ENCODE measurements around the gene PPP2R2C. TPM values are rescaled to one million over a fixed set of nuclear protein-coding genes. Genes with fewer than 3 reads are reported as not detected.

Gene PPP2R2C
- total RNA-seq, 1 experiment from 2014 or later: 32.9 TPM

- Histone ChIP-seq H2AFZ (ENCODE audit: low read depth, low read length, poor library complexity, severe bottlenecking) (no peak overlapping the region), H3K27ac (ENCODE audit: low read depth, low read length) (no peak overlapping the region), H3K36me3 (ENCODE audit: control insufficient read depth in 1 of 2, insufficient read depth in 2 of 2, low read length in 2 of 2) (peaks cover 3 to 5% of the 10 kb centered on the region in 2 experiments; a peak in 2 of 4 replicates), H3K79me2 (ENCODE audit: insufficient read depth, low read length) (no peaks in the 10 kb centered on the region), H3K9ac (ENCODE audit: low read length) (no peak overlapping the region), H3K4me2 (ENCODE audit: low read length) (no peak overlapping the region), H3K9me3 (ENCODE audit: control insufficient read depth in 1 of 2, insufficient read depth in 1 of 2, low read depth in 1 of 2, low read length in 2 of 2) (no peaks in the 10 kb centered on the region), H3K9me2 (ENCODE audit: insufficient read depth) (no peaks in the 10 kb centered on the region), H3K27me3 (ENCODE audit: insufficient read depth, low read length) (no peaks in the 10 kb centered on the region), H4K20me1 (ENCODE audit: insufficient read depth) (no peaks in the 10 kb centered on the region), H3K4me1 (ENCODE audit: control insufficient read depth in 1 of 2, insufficient read depth in 2 of 2, low read length in 2 of 2) (no peaks in the 10 kb centered on the region), H3K4me3 (replicated peaks in 1 of 2; ENCODE audit: low read depth in 1 of 2, low read length in 2 of 2) (no peak overlapping the region)
- ChIA-PET POLR2A (no interaction called here), RAD21 (ENCODE audit: low non-redundant PET in 1 of 2, low total read pairs in 2 of 2, uncharacterized antibody in 2 of 2, unreplicated experiment in 2 of 2) (no interaction called here), CTCF (no interaction called here)
- intact Hi-C loops (cut with micrococcal nuclease): no loop called here
- ATAC-seq (no peak), DNase-seq (ENCODE audit: low read depth, low spot score) (no peak)
- BruUV-seq (replicated peaks): no TSS peak
- TF ChIP-seq ATF3 (IDR thresholded peaks at IDR 0.05): no peak
- TF ChIP-seq POLR2AphosphoS5 (IDR thresholded peaks at IDR 0.05; ENCODE audit: low read depth, low read length): no peak
- TF ChIP-seq REST (IDR thresholded peaks at IDR 0.05; ENCODE audit: low read depth): no peak
- no peak for TF ChIP-seq EZH2 (IDR thresholded peaks at IDR 0.05)
- TF ChIP-seq SRF (IDR thresholded peaks at IDR 0.05; ENCODE audit: low read depth): no peak
- no peak for TF ChIP-seq RAD21 (IDR thresholded peaks at IDR 0.05; ENCODE audit: low read depth)
- no peak for TF ChIP-seq CBX3 (IDR thresholded peaks at IDR 0.05; ENCODE audit: low read depth)
- no peak for TF ChIP-seq ZNF274 (IDR thresholded peaks at IDR 0.05; ENCODE audit: low read depth, low read length)
- TF ChIP-seq SIN3A (IDR thresholded peaks at IDR 0.05; ENCODE audit: low read depth): no peak
- no peak for TF ChIP-seq CTCF (IDR thresholded peaks at IDR 0.05 in 2 of 3, conservative IDR thresholded peaks at IDR 0.05 in 1 of 3; ENCODE audit: borderline replicate concordance in 1 of 3, insufficient read depth in 1 of 3, low read depth in 2 of 3, low read length in 2 of 3)
- TF ChIP-seq TCF7L2 (IDR thresholded peaks at IDR 0.05; ENCODE audit: borderline replicate concordance, extremely low read depth, insufficient read depth, insufficient read length): no peak
- TF ChIP-seq ELF1 (IDR thresholded peaks at IDR 0.05; ENCODE audit: borderline replicate concordance, low read depth): no peak
- TF ChIP-seq EZH2phosphoT487 (IDR thresholded peaks at IDR 0.05; ENCODE audit: borderline replicate concordance): no peak
- no peak for TF ChIP-seq ZBTB33 (IDR thresholded peaks at IDR 0.05; ENCODE audit: extremely low read depth, insufficient replicate concordance, low read length)
- no peak for TF ChIP-seq YY1 (IDR thresholded peaks at IDR 0.05; ENCODE audit: extremely low read depth, insufficient replicate concordance, low read depth, low read length)
Measured at GRCh38 chr4:6300359-6300758, 172.1 kb downstream of the PPP2R2C start.

All from HCT116 (cell line).